ENCODE data around the gene LRRTM4.
"Not testable (repeated sequence)": the region's sequence is repeated elsewhere in the genome, so short reads cannot be mapped to it uniquely, and the experiment has no call there.

Gene LRRTM4

DNA sequence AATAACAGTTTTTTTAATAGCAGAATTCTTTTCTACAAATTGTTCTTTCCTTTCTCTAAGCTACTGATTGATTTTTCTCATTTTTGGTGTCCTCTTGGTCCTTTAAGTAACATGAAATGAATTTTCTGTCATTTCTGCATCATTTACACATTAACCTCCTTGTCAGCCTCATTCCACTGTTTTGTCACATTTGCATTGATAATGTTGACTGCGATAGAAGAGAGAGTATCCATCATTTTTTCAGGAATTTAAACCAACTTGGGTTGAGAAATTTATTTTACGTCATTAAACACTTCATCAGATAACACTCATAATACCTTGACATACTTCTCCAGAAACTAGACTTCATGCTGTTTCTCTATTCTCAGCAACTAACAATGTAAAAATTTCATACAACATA lies 422.2 kb downstream of the LRRTM4 start:
- Histone ChIP-seq H3K36me3 (ENCODE audit: control insufficient read depth in 4 of 4, insufficient read depth in 4 of 4, low read length in 3 of 4) (no peaks in the 10 kb centered on the region), H3K4me1 (ENCODE audit: control extremely low read depth in 1 of 4, control insufficient read depth in 4 of 4, insufficient read depth in 4 of 4, low read length in 3 of 4) (no peaks in the 10 kb centered on the region), H3K27me3 (replicated peaks in 2 of 5; ENCODE audit: control insufficient read depth in 4 of 5, insufficient read depth in 5 of 5, low read length in 4 of 5) (no peaks in the 10 kb centered on the region), H3K4me3 (ENCODE audit: control insufficient read depth in 1 of 7, extremely low read depth in 1 of 7, insufficient read depth in 4 of 7, low read depth in 2 of 7, low read length in 6 of 7) (no peak overlapping the region), H3K9me3 (ENCODE audit: control extremely low read depth in 1 of 5, control insufficient read depth in 4 of 5, insufficient read depth in 2 of 5, low read depth in 1 of 5, low read length in 4 of 5) (no peaks in the 10 kb centered on the region), H3K27ac (ENCODE audit: insufficient read depth in 1 of 2, low read depth in 1 of 2, low read length in 2 of 2, poor library complexity in 1 of 2, severe bottlenecking in 2 of 2) (no peak overlapping the region)
- ChIA-PET POLR2A (interaction anchor here (0.6 kb wide), 1 partner anchor 619 kb away, joined by 3 read pairs; no protein-coding TSS in a partner anchor), CTCF (no interaction called here)
- DNase-seq = no peak
- 100% methylated on average over 1 of the region's 2 CpGs for WGBS (ENCODE audit: insufficient coverage)

DNA sequence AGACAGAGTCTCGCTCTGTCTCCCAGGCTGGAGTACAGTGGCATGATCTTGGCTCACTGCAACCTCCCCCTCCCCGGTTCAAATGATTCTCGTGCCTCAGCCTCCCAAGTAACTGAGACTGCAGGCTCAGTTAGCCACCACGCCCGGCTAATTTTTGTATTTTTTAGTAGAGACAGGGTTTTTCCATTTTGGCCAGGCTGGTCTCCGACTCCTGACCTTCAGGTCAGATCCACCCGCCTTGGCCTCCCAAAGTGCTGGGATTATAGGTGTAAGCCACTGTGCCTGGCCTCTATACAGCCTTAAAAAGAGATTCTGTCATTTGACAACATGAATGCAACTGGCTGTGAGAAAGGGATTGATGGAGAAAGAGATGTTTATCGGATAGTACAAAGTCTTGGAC lies 426.7 kb downstream of the LRRTM4 start:
- 92% methylated on average over 5 of the region's 8 CpGs for WGBS (ENCODE audit: insufficient coverage)

DNA sequence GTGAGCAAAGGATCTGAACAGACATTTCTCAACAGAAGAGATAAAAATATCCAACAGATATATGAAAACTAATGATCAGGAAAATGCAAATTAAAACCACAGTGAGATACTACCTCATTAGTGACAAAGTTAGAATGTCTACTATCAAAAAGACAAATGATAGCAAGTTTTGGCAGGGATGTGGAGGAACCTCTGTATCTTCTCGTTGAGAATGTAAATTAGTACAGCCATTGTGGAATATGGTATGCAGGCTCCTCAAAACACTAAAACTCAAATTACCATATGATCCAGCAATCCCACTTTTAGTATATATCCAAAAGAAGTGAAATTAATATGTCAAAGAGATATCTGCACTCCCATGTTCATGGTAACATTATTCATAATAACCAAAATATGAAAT lies 427.1 kb downstream of the LRRTM4 start:
- no peak overlapping the region for H3K27ac ChIP-seq (ENCODE audit: insufficient read depth in 1 of 2, low read depth in 1 of 2, low read length in 2 of 2, poor library complexity in 1 of 2, severe bottlenecking in 2 of 2)
- H3K36me3 ChIP-seq (ENCODE audit: control insufficient read depth in 4 of 4, insufficient read depth in 4 of 4, low read length in 3 of 4) = no peaks in the 10 kb centered on the region
- H3K27me3 ChIP-seq (replicated peaks in 2 of 5; ENCODE audit: control insufficient read depth in 4 of 5, insufficient read depth in 5 of 5, low read length in 4 of 5) = no peaks in the 10 kb centered on the region
- WGBS (ENCODE audit: insufficient coverage) = no CpG with 5 or more reads among the region's 1 CpG
- CTCF ChIA-PET = no interaction called here
- no peaks in the 10 kb centered on the region for H3K4me1 ChIP-seq (ENCODE audit: control extremely low read depth in 1 of 4, control insufficient read depth in 4 of 4, insufficient read depth in 4 of 4, low read length in 3 of 4)
- POLR2A ChIA-PET = no interaction called here
- no peak overlapping the region for H3K4me3 ChIP-seq (ENCODE audit: control insufficient read depth in 1 of 7, extremely low read depth in 1 of 7, insufficient read depth in 4 of 7, low read depth in 2 of 7, low read length in 6 of 7)
- H3K9me3 ChIP-seq (ENCODE audit: control extremely low read depth in 1 of 5, control insufficient read depth in 4 of 5, insufficient read depth in 2 of 5, low read depth in 1 of 5, low read length in 4 of 5) = no peaks in the 10 kb centered on the region
- no peak for DNase-seq

More for the DNA sequence above, 426.7 kb downstream of the LRRTM4 start:
- H3K9me3 ChIP-seq (ENCODE audit: control extremely low read depth in 1 of 5, control insufficient read depth in 4 of 5, insufficient read depth in 2 of 5, low read depth in 1 of 5, low read length in 4 of 5); H3K27me3 ChIP-seq (replicated peaks in 2 of 5; ENCODE audit: control insufficient read depth in 4 of 5, insufficient read depth in 5 of 5, low read length in 4 of 5); DNase-seq; POLR2A ChIA-PET; CTCF ChIA-PET; H3K27ac ChIP-seq (ENCODE audit: insufficient read depth in 1 of 2, low read depth in 1 of 2, low read length in 2 of 2, poor library complexity in 1 of 2, severe bottlenecking in 2 of 2); H3K36me3 ChIP-seq (ENCODE audit: control insufficient read depth in 4 of 4, insufficient read depth in 4 of 4, low read length in 3 of 4); H3K4me3 ChIP-seq (ENCODE audit: control insufficient read depth in 1 of 7, extremely low read depth in 1 of 7, insufficient read depth in 4 of 7, low read depth in 2 of 7, low read length in 6 of 7); H3K4me1 ChIP-seq (ENCODE audit: control extremely low read depth in 1 of 4, control insufficient read depth in 4 of 4, insufficient read depth in 4 of 4, low read length in 3 of 4): not testable (repeated sequence)

DNA sequence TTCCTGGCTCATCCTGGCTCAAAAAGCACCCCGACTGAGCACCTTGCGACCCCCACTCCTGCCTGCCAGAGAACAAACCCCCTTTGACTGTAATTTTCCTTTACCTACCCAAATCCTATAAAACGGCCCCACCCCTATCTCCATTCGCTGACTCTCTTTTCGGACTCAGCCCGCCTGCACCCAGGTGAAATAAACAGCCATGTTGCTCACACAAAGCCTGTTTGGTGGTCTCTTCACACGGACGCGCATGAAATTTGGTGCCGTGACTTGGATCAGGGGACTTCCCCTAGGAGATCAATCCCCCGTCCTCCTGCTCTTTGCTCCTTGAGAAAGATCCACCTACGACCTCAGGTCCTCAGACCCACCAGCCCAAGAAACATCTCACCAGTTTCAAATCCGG lies 433.8 kb downstream of the LRRTM4 start:
- CTCF ChIA-PET; H3K27ac ChIP-seq (ENCODE audit: insufficient read depth in 1 of 2, low read depth in 1 of 2, low read length in 2 of 2, poor library complexity in 1 of 2, severe bottlenecking in 2 of 2); H3K36me3 ChIP-seq (ENCODE audit: control insufficient read depth in 4 of 4, insufficient read depth in 4 of 4, low read length in 3 of 4); DNase-seq; H3K4me3 ChIP-seq (ENCODE audit: control insufficient read depth in 1 of 7, extremely low read depth in 1 of 7, insufficient read depth in 4 of 7, low read depth in 2 of 7, low read length in 6 of 7); H3K9me3 ChIP-seq (ENCODE audit: control extremely low read depth in 1 of 5, control insufficient read depth in 4 of 5, insufficient read depth in 2 of 5, low read depth in 1 of 5, low read length in 4 of 5); POLR2A ChIA-PET; H3K4me1 ChIP-seq (ENCODE audit: control extremely low read depth in 1 of 4, control insufficient read depth in 4 of 4, insufficient read depth in 4 of 4, low read length in 3 of 4): not testable (repeated sequence)
- 0% methylated on average over 6 of the region's 13 CpGs for WGBS (ENCODE audit: insufficient coverage)
- H3K27me3 ChIP-seq (replicated peaks in 2 of 5; ENCODE audit: control insufficient read depth in 4 of 5, insufficient read depth in 5 of 5, low read length in 4 of 5) = peaks cover 0 to 10% (median 3%) of the 10 kb centered on the region in 5 experiments

DNA sequence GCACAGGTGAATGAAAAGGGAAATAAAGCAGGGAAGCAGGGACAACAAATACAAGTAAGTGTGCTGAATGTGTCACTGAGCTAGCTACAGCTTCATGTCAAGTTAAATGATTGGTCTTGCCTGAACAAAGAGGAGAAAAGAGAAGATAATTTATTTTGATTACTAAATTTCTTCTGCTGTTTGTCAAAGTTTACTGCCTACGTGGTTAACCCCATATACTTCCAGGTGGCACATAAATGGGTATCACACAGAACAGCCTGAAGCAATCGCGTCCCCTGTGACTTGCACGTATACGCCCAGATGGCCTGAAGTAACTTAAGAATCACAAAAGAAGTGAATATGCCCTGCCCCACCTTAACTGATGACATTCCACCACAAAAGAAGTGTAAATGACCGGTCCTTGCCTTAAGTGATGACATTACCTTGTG lies 434.2 kb downstream of the LRRTM4 start:
- Histone ChIP-seq H3K27me3 (replicated peaks in 2 of 5; ENCODE audit: control insufficient read depth in 4 of 5, insufficient read depth in 5 of 5, low read length in 4 of 5) (peaks cover 0 to 10% (median 3%) of the 10 kb centered on the region in 5 experiments), H3K4me1 (ENCODE audit: control extremely low read depth in 1 of 4, control insufficient read depth in 4 of 4, insufficient read depth in 4 of 4, low read length in 3 of 4) (no peaks in the 10 kb centered on the region), H3K9me3 (ENCODE audit: control extremely low read depth in 1 of 5, control insufficient read depth in 4 of 5, insufficient read depth in 2 of 5, low read depth in 1 of 5, low read length in 4 of 5) (no peaks in the 10 kb centered on the region), H3K36me3 (ENCODE audit: control insufficient read depth in 4 of 4, insufficient read depth in 4 of 4, low read length in 3 of 4) (no peaks in the 10 kb centered on the region), H3K4me3 (ENCODE audit: control insufficient read depth in 1 of 7, extremely low read depth in 1 of 7, insufficient read depth in 4 of 7, low read depth in 2 of 7, low read length in 6 of 7) (no peak overlapping the region), H3K27ac (ENCODE audit: insufficient read depth in 1 of 2, low read depth in 1 of 2, low read length in 2 of 2, poor library complexity in 1 of 2, severe bottlenecking in 2 of 2) (no peak overlapping the region)
- 24% methylated on average over 3 of the region's 6 CpGs for WGBS (ENCODE audit: insufficient coverage)
- CTCF ChIA-PET = no interaction called here
- POLR2A ChIA-PET = no interaction called here
- no peak for DNase-seq

DNA sequence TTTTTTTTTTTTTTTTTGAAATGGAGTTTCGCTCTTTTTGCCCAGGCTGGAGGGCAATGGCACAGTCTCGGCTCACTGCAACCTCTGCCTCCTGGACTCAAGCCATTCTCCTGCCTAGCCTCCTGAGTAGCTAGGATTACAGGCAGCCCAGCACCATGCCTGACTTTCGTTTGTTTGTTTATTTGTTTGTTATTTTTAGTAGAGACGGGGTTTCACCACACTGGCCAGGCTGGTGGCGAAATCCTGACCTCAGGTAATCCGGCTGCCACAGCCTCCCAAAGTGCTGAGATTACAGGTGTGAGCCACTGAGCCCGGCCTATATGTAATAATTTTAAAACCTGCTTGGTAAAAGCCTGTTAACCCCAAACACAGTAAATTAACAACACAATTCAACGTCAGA lies 435.7 kb downstream of the LRRTM4 start:
- no peak overlapping the region for H3K27ac ChIP-seq (ENCODE audit: insufficient read depth in 1 of 2, low read depth in 1 of 2, low read length in 2 of 2, poor library complexity in 1 of 2, severe bottlenecking in 2 of 2)
- CTCF ChIA-PET = no interaction called here

DNA sequence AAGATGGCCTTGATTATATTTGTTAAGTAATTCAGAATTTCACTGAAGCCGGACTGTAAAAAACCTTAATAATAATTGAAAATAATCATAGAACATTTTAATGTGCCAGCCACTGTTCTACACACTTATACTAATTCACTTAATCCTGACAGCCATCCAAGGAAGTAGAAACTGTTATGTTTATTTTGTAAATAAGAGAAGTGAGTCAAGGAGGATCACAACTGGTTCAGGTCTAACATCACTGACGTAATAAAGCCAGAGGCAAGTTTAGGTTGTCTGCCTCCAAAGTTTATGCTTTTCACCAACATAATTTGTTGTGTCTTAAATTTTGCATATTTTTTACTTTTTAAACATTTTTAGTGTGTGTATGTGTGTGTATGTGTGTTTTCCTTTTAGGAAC lies 436.1 kb downstream of the LRRTM4 start:
- ChIA-PET POLR2A (no interaction called here), CTCF (no interaction called here)
- Histone ChIP-seq H3K9me3 (ENCODE audit: control extremely low read depth in 1 of 5, control insufficient read depth in 4 of 5, insufficient read depth in 2 of 5, low read depth in 1 of 5, low read length in 4 of 5) (no peaks in the 10 kb centered on the region), H3K27me3 (replicated peaks in 2 of 5; ENCODE audit: control insufficient read depth in 4 of 5, insufficient read depth in 5 of 5, low read length in 4 of 5) (peaks cover 0 to 10% (median 3%) of the 10 kb centered on the region in 5 experiments), H3K27ac (ENCODE audit: insufficient read depth in 1 of 2, low read depth in 1 of 2, low read length in 2 of 2, poor library complexity in 1 of 2, severe bottlenecking in 2 of 2) (no peak overlapping the region), H3K4me3 (ENCODE audit: control insufficient read depth in 1 of 7, extremely low read depth in 1 of 7, insufficient read depth in 4 of 7, low read depth in 2 of 7, low read length in 6 of 7) (no peak overlapping the region), H3K4me1 (ENCODE audit: control extremely low read depth in 1 of 4, control insufficient read depth in 4 of 4, insufficient read depth in 4 of 4, low read length in 3 of 4) (no peaks in the 10 kb centered on the region), H3K36me3 (ENCODE audit: control insufficient read depth in 4 of 4, insufficient read depth in 4 of 4, low read length in 3 of 4) (no peaks in the 10 kb centered on the region)
- no CpG with 5 or more reads among the region's 2 CpGs for WGBS (ENCODE audit: insufficient coverage)
- no peak for DNase-seq

More for the DNA sequence above, 435.7 kb downstream of the LRRTM4 start:
- Histone ChIP-seq H3K27me3 (replicated peaks in 2 of 5; ENCODE audit: control insufficient read depth in 4 of 5, insufficient read depth in 5 of 5, low read length in 4 of 5) (peaks cover 0 to 10% (median 3%) of the 10 kb centered on the region in 5 experiments), H3K4me3 (ENCODE audit: control insufficient read depth in 1 of 7, extremely low read depth in 1 of 7, insufficient read depth in 4 of 7, low read depth in 2 of 7, low read length in 6 of 7) (no peak overlapping the region), H3K4me1 (ENCODE audit: control extremely low read depth in 1 of 4, control insufficient read depth in 4 of 4, insufficient read depth in 4 of 4, low read length in 3 of 4) (no peaks in the 10 kb centered on the region), H3K36me3 (ENCODE audit: control insufficient read depth in 4 of 4, insufficient read depth in 4 of 4, low read length in 3 of 4) (no peaks in the 10 kb centered on the region), H3K9me3 (ENCODE audit: control extremely low read depth in 1 of 5, control insufficient read depth in 4 of 5, insufficient read depth in 2 of 5, low read depth in 1 of 5, low read length in 4 of 5) (no peaks in the 10 kb centered on the region)
- no peak for DNase-seq
- POLR2A ChIA-PET = no interaction called here
- WGBS (ENCODE audit: insufficient coverage) = 62% methylated on average over 5 of the region's 8 CpGs
